DOHH2 (cell line): Measurements from ENCODE around the gene GLCCI1.

Source experiments
- CTCF ChIP-seq: fragments of 200-600 bp; sonication (generic); IDR thresholded peaks from one replicate; pipeline ENCODE4 v1.5.1; 2014; ENCODE audit warnings: antibody characterized with exemption, mild to moderate bottlenecking, low read depth, low read length; ENCODE audit not compliant: poor library complexity, severe bottlenecking
- EZH2phosphoT487 ChIP-seq: fragments of 200-600 bp; sonication (generic); IDR thresholded peaks from 2 replicates; pipeline ENCODE4 v1.6.1; 2017; ENCODE audit warnings: borderline replicate concordance, mild to moderate bottlenecking, antibody characterized with exemption, low read length, moderate library complexity, mixed read lengths

GRCh38 chr7:8022628-8023027 is 54.0 kb downstream of the GLCCI1 start:
- TF ChIP-seq CTCF, result no peak
- TF ChIP-seq EZH2phosphoT487, result no peak
